GM12878 (cell line): ENCODE measurements around the gene HHLA2.

Experiments used
- CBFB ChIP-seq: IDR thresholded peaks from 2 replicates; pipeline ENCODE4 v1.6.1; 2016; ENCODE audit warnings: antibody characterized with exemption, low read depth
- ESRRA ChIP-seq: IDR thresholded peaks from 2 replicates; pipeline ENCODE4 v1.6.1; 2012; ENCODE audit warnings: mild to moderate bottlenecking, low read length, improper control_type of control experiment
- POLR2AphosphoS5 ChIP-seq: IDR thresholded peaks from 2 replicates; pipeline ENCODE4 v1.6.1; 2011; ENCODE audit warnings: mild to moderate bottlenecking, low read length, inconsistent platforms
- TARDBP ChIP-seq: IDR thresholded peaks from 2 replicates; pipeline ENCODE4 v1.6.1; 2016; ENCODE audit warnings: borderline replicate concordance
- TF ChIP-seq, protein P1 (sequence below): fragments of 150-350 bp; IDR thresholded peaks from 2 replicates; pipeline ENCODE4 v1.6.1; 2016; ENCODE audit warnings: low read depth, low read length
- TF ChIP-seq, protein P2 (sequence below): fragments of 450-650 bp; IDR thresholded peaks from 2 replicates; pipeline ENCODE4 v1.6.1; 2017; ENCODE audit warnings: mild to moderate bottlenecking, moderate library complexity
- TF ChIP-seq, protein P3 (sequence below): fragments of 450-650 bp; IDR thresholded peaks from 2 replicates; pipeline ENCODE4 v1.6.1; 2017; ENCODE audit warnings: mild to moderate bottlenecking, moderate library complexity
- TF ChIP-seq, protein P4 (sequence below), 3 experiments: IDR thresholded peaks in 2 of 3; conservative IDR thresholded peaks in 1 of 3; 2 replicates each; pipeline ENCODE4 v1.5.1; 2011; ENCODE audit warnings: low read depth in 3 of 3, low read length in 3 of 3, mild to moderate bottlenecking in 3 of 3, control low read depth in 2 of 3, moderate library complexity in 2 of 3, inconsistent platforms in 1 of 3, mixed read lengths in 1 of 3; ENCODE audit not compliant: control insufficient read depth in 2 of 3, insufficient read depth in 1 of 3; ENCODE audit errors: extremely low read depth in 1 of 3
- TF ChIP-seq, protein P5 (sequence below): IDR thresholded peaks from 2 replicates; pipeline ENCODE4 v1.6.1; 2011; ENCODE audit warnings: borderline replicate concordance, low read depth, mild to moderate bottlenecking, moderate library complexity, low read length; ENCODE audit not compliant: insufficient read depth, poor library complexity, severe bottlenecking
- TF ChIP-seq, protein P6 (sequence below): IDR thresholded peaks from 2 replicates; pipeline ENCODE4 v1.6.1; 2011; ENCODE audit warnings: low read depth, mild to moderate bottlenecking, low read length, moderate library complexity, borderline replicate concordance; ENCODE audit errors: extremely low read depth

DNA sequence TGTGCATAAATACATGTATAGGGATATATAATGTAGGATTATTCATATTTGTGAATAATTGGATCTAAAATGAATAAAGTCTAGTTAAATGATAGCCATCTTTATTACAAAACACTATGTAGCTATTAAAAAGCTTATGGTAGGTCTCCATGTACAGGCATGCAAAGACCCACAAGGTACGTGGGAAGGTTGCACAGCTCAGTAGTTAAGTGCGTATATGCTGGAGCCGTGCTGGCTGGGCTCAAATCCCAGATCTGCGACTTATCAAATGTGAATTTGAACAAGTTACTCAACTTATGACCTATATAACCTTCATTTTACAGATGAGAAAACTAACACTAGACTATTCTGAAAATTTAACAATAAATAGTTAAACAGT lies 113.4 kb downstream of the HHLA2 start:
- TF ChIP-seq, protein P1, sequence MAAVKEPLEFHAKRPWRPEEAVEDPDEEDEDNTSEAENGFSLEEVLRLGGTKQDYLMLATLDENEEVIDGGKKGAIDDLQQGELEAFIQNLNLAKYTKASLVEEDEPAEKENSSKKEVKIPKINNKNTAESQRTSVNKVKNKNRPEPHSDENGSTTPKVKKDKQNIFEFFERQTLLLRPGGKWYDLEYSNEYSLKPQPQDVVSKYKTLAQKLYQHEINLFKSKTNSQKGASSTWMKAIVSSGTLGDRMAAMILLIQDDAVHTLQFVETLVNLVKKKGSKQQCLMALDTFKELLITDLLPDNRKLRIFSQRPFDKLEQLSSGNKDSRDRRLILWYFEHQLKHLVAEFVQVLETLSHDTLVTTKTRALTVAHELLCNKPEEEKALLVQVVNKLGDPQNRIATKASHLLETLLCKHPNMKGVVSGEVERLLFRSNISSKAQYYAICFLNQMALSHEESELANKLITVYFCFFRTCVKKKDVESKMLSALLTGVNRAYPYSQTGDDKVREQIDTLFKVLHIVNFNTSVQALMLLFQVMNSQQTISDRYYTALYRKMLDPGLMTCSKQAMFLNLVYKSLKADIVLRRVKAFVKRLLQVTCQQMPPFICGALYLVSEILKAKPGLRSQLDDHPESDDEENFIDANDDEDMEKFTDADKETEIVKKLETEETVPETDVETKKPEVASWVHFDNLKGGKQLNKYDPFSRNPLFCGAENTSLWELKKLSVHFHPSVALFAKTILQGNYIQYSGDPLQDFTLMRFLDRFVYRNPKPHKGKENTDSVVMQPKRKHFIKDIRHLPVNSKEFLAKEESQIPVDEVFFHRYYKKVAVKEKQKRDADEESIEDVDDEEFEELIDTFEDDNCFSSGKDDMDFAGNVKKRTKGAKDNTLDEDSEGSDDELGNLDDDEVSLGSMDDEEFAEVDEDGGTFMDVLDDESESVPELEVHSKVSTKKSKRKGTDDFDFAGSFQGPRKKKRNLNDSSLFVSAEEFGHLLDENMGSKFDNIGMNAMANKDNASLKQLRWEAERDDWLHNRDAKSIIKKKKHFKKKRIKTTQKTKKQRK, result no peak
- TF ChIP-seq, protein P2, sequence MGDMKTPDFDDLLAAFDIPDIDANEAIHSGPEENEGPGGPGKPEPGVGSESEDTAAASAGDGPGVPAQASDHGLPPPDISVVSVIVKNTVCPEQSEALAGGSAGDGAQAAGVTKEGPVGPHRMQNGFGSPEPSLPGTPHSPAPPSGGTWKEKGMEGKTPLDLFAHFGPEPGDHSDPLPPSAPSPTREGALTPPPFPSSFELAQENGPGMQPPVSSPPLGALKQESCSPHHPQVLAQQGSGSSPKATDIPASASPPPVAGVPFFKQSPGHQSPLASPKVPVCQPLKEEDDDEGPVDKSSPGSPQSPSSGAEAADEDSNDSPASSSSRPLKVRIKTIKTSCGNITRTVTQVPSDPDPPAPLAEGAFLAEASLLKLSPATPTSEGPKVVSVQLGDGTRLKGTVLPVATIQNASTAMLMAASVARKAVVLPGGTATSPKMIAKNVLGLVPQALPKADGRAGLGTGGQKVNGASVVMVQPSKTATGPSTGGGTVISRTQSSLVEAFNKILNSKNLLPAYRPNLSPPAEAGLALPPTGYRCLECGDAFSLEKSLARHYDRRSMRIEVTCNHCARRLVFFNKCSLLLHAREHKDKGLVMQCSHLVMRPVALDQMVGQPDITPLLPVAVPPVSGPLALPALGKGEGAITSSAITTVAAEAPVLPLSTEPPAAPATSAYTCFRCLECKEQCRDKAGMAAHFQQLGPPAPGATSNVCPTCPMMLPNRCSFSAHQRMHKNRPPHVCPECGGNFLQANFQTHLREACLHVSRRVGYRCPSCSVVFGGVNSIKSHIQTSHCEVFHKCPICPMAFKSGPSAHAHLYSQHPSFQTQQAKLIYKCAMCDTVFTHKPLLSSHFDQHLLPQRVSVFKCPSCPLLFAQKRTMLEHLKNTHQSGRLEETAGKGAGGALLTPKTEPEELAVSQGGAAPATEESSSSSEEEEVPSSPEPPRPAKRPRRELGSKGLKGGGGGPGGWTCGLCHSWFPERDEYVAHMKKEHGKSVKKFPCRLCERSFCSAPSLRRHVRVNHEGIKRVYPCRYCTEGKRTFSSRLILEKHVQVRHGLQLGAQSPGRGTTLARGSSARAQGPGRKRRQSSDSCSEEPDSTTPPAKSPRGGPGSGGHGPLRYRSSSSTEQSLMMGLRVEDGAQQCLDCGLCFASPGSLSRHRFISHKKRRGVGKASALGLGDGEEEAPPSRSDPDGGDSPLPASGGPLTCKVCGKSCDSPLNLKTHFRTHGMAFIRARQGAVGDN, result no peak
- TF ChIP-seq, protein P3, sequence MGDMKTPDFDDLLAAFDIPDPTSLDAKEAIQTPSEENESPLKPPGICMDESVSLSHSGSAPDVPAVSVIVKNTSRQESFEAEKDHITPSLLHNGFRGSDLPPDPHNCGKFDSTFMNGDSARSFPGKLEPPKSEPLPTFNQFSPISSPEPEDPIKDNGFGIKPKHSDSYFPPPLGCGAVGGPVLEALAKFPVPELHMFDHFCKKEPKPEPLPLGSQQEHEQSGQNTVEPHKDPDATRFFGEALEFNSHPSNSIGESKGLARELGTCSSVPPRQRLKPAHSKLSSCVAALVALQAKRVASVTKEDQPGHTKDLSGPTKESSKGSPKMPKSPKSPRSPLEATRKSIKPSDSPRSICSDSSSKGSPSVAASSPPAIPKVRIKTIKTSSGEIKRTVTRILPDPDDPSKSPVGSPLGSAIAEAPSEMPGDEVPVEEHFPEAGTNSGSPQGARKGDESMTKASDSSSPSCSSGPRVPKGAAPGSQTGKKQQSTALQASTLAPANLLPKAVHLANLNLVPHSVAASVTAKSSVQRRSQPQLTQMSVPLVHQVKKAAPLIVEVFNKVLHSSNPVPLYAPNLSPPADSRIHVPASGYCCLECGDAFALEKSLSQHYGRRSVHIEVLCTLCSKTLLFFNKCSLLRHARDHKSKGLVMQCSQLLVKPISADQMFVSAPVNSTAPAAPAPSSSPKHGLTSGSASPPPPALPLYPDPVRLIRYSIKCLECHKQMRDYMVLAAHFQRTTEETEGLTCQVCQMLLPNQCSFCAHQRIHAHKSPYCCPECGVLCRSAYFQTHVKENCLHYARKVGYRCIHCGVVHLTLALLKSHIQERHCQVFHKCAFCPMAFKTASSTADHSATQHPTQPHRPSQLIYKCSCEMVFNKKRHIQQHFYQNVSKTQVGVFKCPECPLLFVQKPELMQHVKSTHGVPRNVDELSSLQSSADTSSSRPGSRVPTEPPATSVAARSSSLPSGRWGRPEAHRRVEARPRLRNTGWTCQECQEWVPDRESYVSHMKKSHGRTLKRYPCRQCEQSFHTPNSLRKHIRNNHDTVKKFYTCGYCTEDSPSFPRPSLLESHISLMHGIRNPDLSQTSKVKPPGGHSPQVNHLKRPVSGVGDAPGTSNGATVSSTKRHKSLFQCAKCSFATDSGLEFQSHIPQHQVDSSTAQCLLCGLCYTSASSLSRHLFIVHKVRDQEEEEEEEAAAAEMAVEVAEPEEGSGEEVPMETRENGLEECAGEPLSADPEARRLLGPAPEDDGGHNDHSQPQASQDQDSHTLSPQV, result no peak
- TF ChIP-seq ESRRA (no peak), CBFB (no peak), TARDBP (no peak), POLR2AphosphoS5 (no peak)
- TF ChIP-seq, protein P4, sequence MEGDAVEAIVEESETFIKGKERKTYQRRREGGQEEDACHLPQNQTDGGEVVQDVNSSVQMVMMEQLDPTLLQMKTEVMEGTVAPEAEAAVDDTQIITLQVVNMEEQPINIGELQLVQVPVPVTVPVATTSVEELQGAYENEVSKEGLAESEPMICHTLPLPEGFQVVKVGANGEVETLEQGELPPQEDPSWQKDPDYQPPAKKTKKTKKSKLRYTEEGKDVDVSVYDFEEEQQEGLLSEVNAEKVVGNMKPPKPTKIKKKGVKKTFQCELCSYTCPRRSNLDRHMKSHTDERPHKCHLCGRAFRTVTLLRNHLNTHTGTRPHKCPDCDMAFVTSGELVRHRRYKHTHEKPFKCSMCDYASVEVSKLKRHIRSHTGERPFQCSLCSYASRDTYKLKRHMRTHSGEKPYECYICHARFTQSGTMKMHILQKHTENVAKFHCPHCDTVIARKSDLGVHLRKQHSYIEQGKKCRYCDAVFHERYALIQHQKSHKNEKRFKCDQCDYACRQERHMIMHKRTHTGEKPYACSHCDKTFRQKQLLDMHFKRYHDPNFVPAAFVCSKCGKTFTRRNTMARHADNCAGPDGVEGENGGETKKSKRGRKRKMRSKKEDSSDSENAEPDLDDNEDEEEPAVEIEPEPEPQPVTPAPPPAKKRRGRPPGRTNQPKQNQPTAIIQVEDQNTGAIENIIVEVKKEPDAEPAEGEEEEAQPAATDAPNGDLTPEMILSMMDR (IDR thresholded peaks at IDR 0.05 in 2 of 3, conservative IDR thresholded peaks at IDR 0.05 in 1 of 3; ENCODE audit: control insufficient read depth in 2 of 3, extremely low read depth in 1 of 3, insufficient read depth in 1 of 3, low read depth in 3 of 3, low read length in 3 of 3), result no peak
- TF ChIP-seq, protein P5, sequence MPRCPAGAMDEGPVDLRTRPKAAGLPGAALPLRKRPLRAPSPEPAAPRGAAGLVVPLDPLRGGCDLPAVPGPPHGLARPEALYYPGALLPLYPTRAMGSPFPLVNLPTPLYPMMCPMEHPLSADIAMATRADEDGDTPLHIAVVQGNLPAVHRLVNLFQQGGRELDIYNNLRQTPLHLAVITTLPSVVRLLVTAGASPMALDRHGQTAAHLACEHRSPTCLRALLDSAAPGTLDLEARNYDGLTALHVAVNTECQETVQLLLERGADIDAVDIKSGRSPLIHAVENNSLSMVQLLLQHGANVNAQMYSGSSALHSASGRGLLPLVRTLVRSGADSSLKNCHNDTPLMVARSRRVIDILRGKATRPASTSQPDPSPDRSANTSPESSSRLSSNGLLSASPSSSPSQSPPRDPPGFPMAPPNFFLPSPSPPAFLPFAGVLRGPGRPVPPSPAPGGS, result no peak
- TF ChIP-seq, protein P6, sequence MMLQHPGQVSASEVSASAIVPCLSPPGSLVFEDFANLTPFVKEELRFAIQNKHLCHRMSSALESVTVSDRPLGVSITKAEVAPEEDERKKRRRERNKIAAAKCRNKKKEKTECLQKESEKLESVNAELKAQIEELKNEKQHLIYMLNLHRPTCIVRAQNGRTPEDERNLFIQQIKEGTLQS, result no peak
